ENCODE data around the gene DACH1. TPM values are rescaled to one million over a fixed set of nuclear protein-coding genes. Genes with fewer than 3 reads are reported as not detected.

The DACH1 gene
- total and polyA plus RNA-seq, 3 experiments from 2014 or later, result not detected

GRCh38 chr13:71699342-71699741, 167.7 kb downstream of the DACH1 start:
- Histone ChIP-seq H3K4me3 (ENCODE audit: low read length) (no peak overlapping the region), H3K9me3 (ENCODE audit: low read length) (no peaks in the 10 kb centered on the region), H3K36me3 (ENCODE audit: insufficient read depth, low read length) (no peaks in the 10 kb centered on the region), H3K27me3 (ENCODE audit: insufficient read depth, low read length, poor library complexity, severe bottlenecking) (no peaks in the 10 kb centered on the region), H3K4me1 (ENCODE audit: insufficient read depth, low read length) (no peaks in the 10 kb centered on the region), H3K27ac (ENCODE audit: low read depth, low read length) (no peak overlapping the region)
- Mint-ChIP-seq H3K4me3 (no peak overlapping the region), H3K27ac (no peak overlapping the region), H3K27me3 (no peaks in the 10 kb centered on the region), H3K4me1 (no peaks in the 10 kb centered on the region), H3K36me3 (no peaks in the 10 kb centered on the region), H3K9me3 (peaks cover 0 to 3% (median 3%) of the 10 kb centered on the region in 5 donors)
- ChIA-PET CTCF (interaction anchor here (0.8 kb wide), 1 partner anchor 9 kb away, joined by 3 read pairs; no protein-coding TSS in a partner anchor), POLR2A (no interaction called here)
- DNase-seq, result no peak

GRCh38 chr13:71695662-71696061, 171.3 kb downstream of the DACH1 start:
- DNase-seq, result no peak
- Mint-ChIP-seq H3K4me3 (no peak overlapping the region), H3K36me3 (no peaks in the 10 kb centered on the region), H3K4me1 (no peaks in the 10 kb centered on the region), H3K27me3 (no peaks in the 10 kb centered on the region), H3K9me3 (peaks cover 0 to 3% (median 0%) of the 10 kb centered on the region in 5 donors), H3K27ac (no peak overlapping the region)
- no peaks in the 10 kb centered on the region for H3K27me3 ChIP-seq (ENCODE audit: insufficient read depth, low read length, poor library complexity, severe bottlenecking)
- H3K27ac ChIP-seq (ENCODE audit: low read depth, low read length), result no peak overlapping the region
- no peak overlapping the region for H3K4me3 ChIP-seq (ENCODE audit: low read length)
- ChIA-PET POLR2A (no interaction called here), CTCF (no interaction called here)
- H3K4me1 ChIP-seq (ENCODE audit: insufficient read depth, low read length), result no peaks in the 10 kb centered on the region
- H3K9me3 ChIP-seq (ENCODE audit: low read length), result no peaks in the 10 kb centered on the region
- H3K36me3 ChIP-seq (ENCODE audit: insufficient read depth, low read length), result no peaks in the 10 kb centered on the region

GRCh38 chr13:71685072-71685471, 181.9 kb downstream of the DACH1 start:
- CTCF ChIA-PET, result no interaction called here
- Histone ChIP-seq H3K4me3 (ENCODE audit: low read length) (no peak overlapping the region), H3K27ac (ENCODE audit: low read depth, low read length) (no peak overlapping the region), H3K36me3 (ENCODE audit: insufficient read depth, low read length) (no peaks in the 10 kb centered on the region), H3K9me3 (ENCODE audit: low read length) (no peaks in the 10 kb centered on the region), H3K4me1 (ENCODE audit: insufficient read depth, low read length) (no peaks in the 10 kb centered on the region), H3K27me3 (ENCODE audit: insufficient read depth, low read length, poor library complexity, severe bottlenecking) (no peaks in the 10 kb centered on the region)
- Mint-ChIP-seq H3K27ac (no peak overlapping the region), H3K4me3 (no peak overlapping the region), H3K27me3 (no peaks in the 10 kb centered on the region), H3K36me3 (no peaks in the 10 kb centered on the region), H3K9me3 (peaks cover 0 to 24% (median 0%) of the 10 kb centered on the region in 5 donors), H3K4me1 (no peaks in the 10 kb centered on the region)
- DNase-seq, result no peak
- POLR2A ChIA-PET, result no interaction called here

- H3K9me3 ChIP-seq (ENCODE audit: low read length), result no peaks in the 10 kb centered on the region
- Mint-ChIP-seq H3K27ac (no peak overlapping the region), H3K4me3 (no peak overlapping the region), H3K9me3 (peaks cover 0 to 17% (median 0%) of the 10 kb centered on the region in 5 donors), H3K4me1 (no peaks in the 10 kb centered on the region), H3K36me3 (no peaks in the 10 kb centered on the region), H3K27me3 (no peaks in the 10 kb centered on the region)
- H3K27ac ChIP-seq (ENCODE audit: low read depth, low read length), result no peak overlapping the region
- H3K27me3 ChIP-seq (ENCODE audit: insufficient read depth, low read length, poor library complexity, severe bottlenecking), result no peaks in the 10 kb centered on the region
- ChIA-PET CTCF (no interaction called here), POLR2A (no interaction called here)
- H3K4me3 ChIP-seq (ENCODE audit: low read length), result no peak overlapping the region
- no peak for DNase-seq
- no peaks in the 10 kb centered on the region for H3K4me1 ChIP-seq (ENCODE audit: insufficient read depth, low read length)
- H3K36me3 ChIP-seq (ENCODE audit: insufficient read depth, low read length), result no peaks in the 10 kb centered on the region
These were observed 184.9 kb downstream of the DACH1 start for GRCh38 chr13:71681901-71682613.

GRCh38 chr13:71677124-71677523, 189.9 kb downstream of the DACH1 start:
- Histone ChIP-seq H3K27ac (ENCODE audit: low read depth, low read length) (no peak overlapping the region), H3K4me1 (ENCODE audit: insufficient read depth, low read length) (no peaks in the 10 kb centered on the region), H3K27me3 (ENCODE audit: insufficient read depth, low read length, poor library complexity, severe bottlenecking) (no peaks in the 10 kb centered on the region), H3K4me3 (ENCODE audit: low read length) (no peak overlapping the region), H3K36me3 (ENCODE audit: insufficient read depth, low read length) (no peaks in the 10 kb centered on the region), H3K9me3 (ENCODE audit: low read length) (no peaks in the 10 kb centered on the region)
- POLR2A ChIA-PET, result no interaction called here
- Mint-ChIP-seq H3K9me3 (peaks cover 0 to 2% (median 0%) of the 10 kb centered on the region in 5 donors), H3K4me3 (no peak overlapping the region), H3K4me1 (no peaks in the 10 kb centered on the region), H3K27me3 (no peaks in the 10 kb centered on the region), H3K36me3 (no peaks in the 10 kb centered on the region), H3K27ac (no peak overlapping the region)
- no peak for DNase-seq
- CTCF ChIA-PET, result no interaction called here

GRCh38 chr13:71672512-71672911, 194.5 kb downstream of the DACH1 start:
- no peaks in the 10 kb centered on the region for H3K36me3 Mint-ChIP-seq
- POLR2A ChIA-PET, result no interaction called here
- H3K9me3 Mint-ChIP-seq, result peaks cover 0 to 2% (median 0%) of the 10 kb centered on the region in 5 donors

GRCh38 chr13:71663431-71663830, 203.6 kb downstream of the DACH1 start:
- POLR2A ChIA-PET, result no interaction called here
- Mint-ChIP-seq H3K36me3 (no peaks in the 10 kb centered on the region), H3K27me3 (no peaks in the 10 kb centered on the region), H3K9me3 (peaks cover 0 to 12% (median 2%) of the 10 kb centered on the region in 5 donors), H3K4me1 (no peaks in the 10 kb centered on the region), H3K4me3 (no peak overlapping the region), H3K27ac (no peak overlapping the region)
- no peaks in the 10 kb centered on the region for H3K36me3 ChIP-seq (ENCODE audit: insufficient read depth, low read length)
- CTCF ChIA-PET, result no interaction called here
- no peak overlapping the region for H3K27ac ChIP-seq (ENCODE audit: low read depth, low read length)
- no peak overlapping the region for H3K4me3 ChIP-seq (ENCODE audit: low read length)
- no peaks in the 10 kb centered on the region for H3K9me3 ChIP-seq (ENCODE audit: low read length)
- DNase-seq, result no peak
- no peaks in the 10 kb centered on the region for H3K4me1 ChIP-seq (ENCODE audit: insufficient read depth, low read length)
- no peaks in the 10 kb centered on the region for H3K27me3 ChIP-seq (ENCODE audit: insufficient read depth, low read length, poor library complexity, severe bottlenecking)

More at GRCh38 chr13:71672512-71672911, 194.5 kb downstream of the DACH1 start:
- H3K27ac Mint-ChIP-seq, result no peak overlapping the region
- CTCF ChIA-PET, result no interaction called here
- no peaks in the 10 kb centered on the region for H3K27me3 Mint-ChIP-seq
- DNase-seq, result no peak
- no peaks in the 10 kb centered on the region for H3K4me1 Mint-ChIP-seq
- Histone ChIP-seq H3K36me3 (ENCODE audit: insufficient read depth, low read length) (no peaks in the 10 kb centered on the region), H3K4me3 (ENCODE audit: low read length) (no peak overlapping the region), H3K27me3 (ENCODE audit: insufficient read depth, low read length, poor library complexity, severe bottlenecking) (no peaks in the 10 kb centered on the region), H3K9me3 (ENCODE audit: low read length) (no peaks in the 10 kb centered on the region), H3K4me1 (ENCODE audit: insufficient read depth, low read length) (no peaks in the 10 kb centered on the region), H3K27ac (ENCODE audit: low read depth, low read length) (no peak overlapping the region)
- no peak overlapping the region for H3K4me3 Mint-ChIP-seq

- POLR2A ChIA-PET, result no interaction called here
- Mint-ChIP-seq H3K36me3 (no peaks in the 10 kb centered on the region), H3K27ac (no peak overlapping the region), H3K27me3 (no peaks in the 10 kb centered on the region), H3K4me3 (no peak overlapping the region), H3K9me3 (peaks cover 0 to 13% (median 2%) of the 10 kb centered on the region in 5 donors), H3K4me1 (no peaks in the 10 kb centered on the region)
- H3K27me3 ChIP-seq (ENCODE audit: insufficient read depth, low read length, poor library complexity, severe bottlenecking), result no peaks in the 10 kb centered on the region
- DNase-seq, result no peak
- CTCF ChIA-PET, result no interaction called here
- H3K9me3 ChIP-seq (ENCODE audit: low read length), result no peaks in the 10 kb centered on the region
- no peak overlapping the region for H3K4me3 ChIP-seq (ENCODE audit: low read length)
- H3K36me3 ChIP-seq (ENCODE audit: insufficient read depth, low read length), result no peaks in the 10 kb centered on the region
- H3K27ac ChIP-seq (ENCODE audit: low read depth, low read length), result no peak overlapping the region
- H3K4me1 ChIP-seq (ENCODE audit: insufficient read depth, low read length), result no peaks in the 10 kb centered on the region
These were observed 205.1 kb downstream of the DACH1 start for GRCh38 chr13:71661921-71662320.

Measured in CD8-positive, alpha-beta memory T cell (primary cell).